ENCODE results near the gene SMYD2.

SMYD2 gene

DNA sequence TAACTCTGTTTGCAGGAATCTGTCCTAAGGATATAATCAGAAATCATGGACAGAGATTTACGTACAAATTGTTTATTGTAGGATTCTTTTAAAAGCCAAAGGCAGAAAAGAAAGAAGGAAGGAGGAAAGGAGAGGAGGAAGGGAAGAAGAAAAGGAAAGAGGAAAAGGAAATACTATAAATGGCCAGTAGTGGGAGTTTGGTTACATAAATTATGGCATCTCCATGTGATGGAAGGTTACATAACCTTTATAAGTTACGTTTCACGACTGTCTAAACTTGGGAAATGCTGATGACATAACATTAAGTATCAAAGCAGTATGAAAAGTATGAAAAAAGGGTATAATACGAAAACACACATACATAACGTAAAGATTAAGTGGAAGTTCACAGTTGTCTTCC, 39.0 kb downstream of the SMYD2 start:
- no peak overlapping the region for H3K27ac ChIP-seq
- TF ChIP-seq, protein P1, sequence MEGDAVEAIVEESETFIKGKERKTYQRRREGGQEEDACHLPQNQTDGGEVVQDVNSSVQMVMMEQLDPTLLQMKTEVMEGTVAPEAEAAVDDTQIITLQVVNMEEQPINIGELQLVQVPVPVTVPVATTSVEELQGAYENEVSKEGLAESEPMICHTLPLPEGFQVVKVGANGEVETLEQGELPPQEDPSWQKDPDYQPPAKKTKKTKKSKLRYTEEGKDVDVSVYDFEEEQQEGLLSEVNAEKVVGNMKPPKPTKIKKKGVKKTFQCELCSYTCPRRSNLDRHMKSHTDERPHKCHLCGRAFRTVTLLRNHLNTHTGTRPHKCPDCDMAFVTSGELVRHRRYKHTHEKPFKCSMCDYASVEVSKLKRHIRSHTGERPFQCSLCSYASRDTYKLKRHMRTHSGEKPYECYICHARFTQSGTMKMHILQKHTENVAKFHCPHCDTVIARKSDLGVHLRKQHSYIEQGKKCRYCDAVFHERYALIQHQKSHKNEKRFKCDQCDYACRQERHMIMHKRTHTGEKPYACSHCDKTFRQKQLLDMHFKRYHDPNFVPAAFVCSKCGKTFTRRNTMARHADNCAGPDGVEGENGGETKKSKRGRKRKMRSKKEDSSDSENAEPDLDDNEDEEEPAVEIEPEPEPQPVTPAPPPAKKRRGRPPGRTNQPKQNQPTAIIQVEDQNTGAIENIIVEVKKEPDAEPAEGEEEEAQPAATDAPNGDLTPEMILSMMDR (IDR thresholded peaks at IDR 0.05), result no peak
- no peak overlapping the region for H3K4me3 ChIP-seq (ENCODE audit: low read depth, low read length)
- H3K79me2 ChIP-seq, result no peaks in the 10 kb centered on the region
- no peak overlapping the region for H2AFZ ChIP-seq
- H3K9ac ChIP-seq, result no peak overlapping the region
- no peaks in the 10 kb centered on the region for H3K36me3 ChIP-seq (ENCODE audit: control insufficient read depth, insufficient read depth, low read length)
- H3K4me1 ChIP-seq, result no peaks in the 10 kb centered on the region
- no peak overlapping the region for H3K4me2 ChIP-seq (ENCODE audit: low read length)
- no peaks in the 10 kb centered on the region for H3K9me3 ChIP-seq (ENCODE audit: control insufficient read depth, low read length)
- H3K27me3 ChIP-seq (ENCODE audit: control insufficient read depth, insufficient read depth, low read length), result no peaks in the 10 kb centered on the region

GRCh38 chr1:214321705-214322453, 40.9 kb downstream of the SMYD2 start:
- H3K4me3 ChIP-seq (ENCODE audit: low read depth, low read length), result no peak overlapping the region

DNA sequence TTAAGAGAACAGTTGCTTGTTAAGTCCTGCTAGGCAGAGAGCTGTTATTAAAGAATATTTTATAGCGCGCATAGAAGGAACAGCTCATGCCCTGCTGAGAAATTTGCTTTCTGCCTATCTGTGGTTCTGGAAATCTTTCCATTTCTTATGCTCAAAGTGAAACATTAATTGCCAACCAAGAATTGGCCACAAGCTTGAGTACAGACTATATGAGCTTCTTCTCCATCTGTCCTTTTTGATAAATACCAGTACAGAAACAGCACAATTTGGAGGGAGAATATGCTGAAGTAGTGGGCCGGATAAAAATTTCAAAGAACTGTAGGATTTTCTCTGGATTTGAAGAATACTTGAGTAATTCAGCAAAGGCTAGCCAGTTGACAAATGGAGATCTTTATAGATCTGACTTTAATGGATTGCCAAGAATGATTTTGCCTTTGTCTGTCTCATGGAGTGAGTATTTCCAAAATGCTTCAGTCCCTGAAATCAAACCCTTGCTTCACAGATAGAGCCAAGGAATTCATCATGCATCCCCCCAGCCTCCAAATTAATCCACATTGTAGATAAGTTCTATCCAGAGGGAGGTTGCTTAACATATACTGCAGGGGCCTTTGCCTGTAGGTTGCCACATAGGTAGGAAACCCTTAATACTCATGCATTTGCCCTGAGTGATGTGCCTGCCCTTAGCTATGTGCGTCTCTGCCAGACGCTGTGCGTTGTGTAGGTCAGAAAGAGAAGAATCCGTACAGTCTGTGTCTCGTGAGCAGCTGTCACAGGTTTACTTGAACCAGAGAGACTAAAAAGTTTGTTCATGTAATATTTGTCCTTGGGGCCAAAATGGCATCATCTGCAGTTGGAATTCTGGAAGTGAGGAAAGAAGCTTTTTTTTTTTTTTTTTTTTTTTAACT, 44.2 kb downstream of the SMYD2 start:
- TF ChIP-seq, protein P1 (IDR thresholded peaks at IDR 0.05), result no peak
- H3K4me3 ChIP-seq (ENCODE audit: low read depth, low read length), result no peak overlapping the region
- H2AFZ ChIP-seq, result no peak overlapping the region
- H3K27me3 ChIP-seq (ENCODE audit: control insufficient read depth, insufficient read depth, low read length), result no peaks in the 10 kb centered on the region
- H3K79me2 ChIP-seq, result no peaks in the 10 kb centered on the region
- H3K4me1 ChIP-seq, result no peaks in the 10 kb centered on the region
- no peak overlapping the region for H3K27ac ChIP-seq
- H3K9me3 ChIP-seq (ENCODE audit: control insufficient read depth, low read length), result no peaks in the 10 kb centered on the region
- H3K4me2 ChIP-seq (ENCODE audit: low read length), result no peak overlapping the region
- no peaks in the 10 kb centered on the region for H3K36me3 ChIP-seq (ENCODE audit: control insufficient read depth, insufficient read depth, low read length)
- H3K9ac ChIP-seq, result no peak overlapping the region

More at GRCh38 chr1:214321705-214322453, 40.9 kb downstream of the SMYD2 start:
- no peak overlapping the region for H3K9ac ChIP-seq
- H3K27ac ChIP-seq, result no peak overlapping the region
- H3K4me2 ChIP-seq (ENCODE audit: low read length), result no peak overlapping the region
- no peaks in the 10 kb centered on the region for H3K9me3 ChIP-seq (ENCODE audit: control insufficient read depth, low read length)
- H2AFZ ChIP-seq, result no peak overlapping the region
- H3K27me3 ChIP-seq (ENCODE audit: control insufficient read depth, insufficient read depth, low read length), result no peaks in the 10 kb centered on the region
- TF ChIP-seq, protein P1 (IDR thresholded peaks at IDR 0.05), result no peak
- no peaks in the 10 kb centered on the region for H3K79me2 ChIP-seq
- H3K36me3 ChIP-seq (ENCODE audit: control insufficient read depth, insufficient read depth, low read length), result no peaks in the 10 kb centered on the region
- no peaks in the 10 kb centered on the region for H3K4me1 ChIP-seq

GRCh38 chr1:214326406-214326805, 45.4 kb downstream of the SMYD2 start:
- Histone ChIP-seq H2AFZ (no peak overlapping the region), H3K9me3 (ENCODE audit: control insufficient read depth, low read length) (no peaks in the 10 kb centered on the region), H3K4me2 (ENCODE audit: low read length) (no peak overlapping the region), H3K36me3 (ENCODE audit: control insufficient read depth, insufficient read depth, low read length) (no peaks in the 10 kb centered on the region), H3K79me2 (no peaks in the 10 kb centered on the region), H3K4me3 (ENCODE audit: low read depth, low read length) (no peak overlapping the region), H3K27me3 (ENCODE audit: control insufficient read depth, insufficient read depth, low read length) (no peaks in the 10 kb centered on the region), H3K27ac (no peak overlapping the region), H3K9ac (no peak overlapping the region), H3K4me1 (no peaks in the 10 kb centered on the region)
- TF ChIP-seq, protein P1 (IDR thresholded peaks at IDR 0.05), result no peak
